Measurements from ENCODE around the gene C1orf159. TPM values are rescaled to one million over a fixed set of nuclear protein-coding genes. Genes with fewer than 3 reads are reported as not detected.

Gene C1orf159
- total and polyA plus RNA-seq, 4 donors = 3.9 to 7.0 (median 4.7) TPM

DNA sequence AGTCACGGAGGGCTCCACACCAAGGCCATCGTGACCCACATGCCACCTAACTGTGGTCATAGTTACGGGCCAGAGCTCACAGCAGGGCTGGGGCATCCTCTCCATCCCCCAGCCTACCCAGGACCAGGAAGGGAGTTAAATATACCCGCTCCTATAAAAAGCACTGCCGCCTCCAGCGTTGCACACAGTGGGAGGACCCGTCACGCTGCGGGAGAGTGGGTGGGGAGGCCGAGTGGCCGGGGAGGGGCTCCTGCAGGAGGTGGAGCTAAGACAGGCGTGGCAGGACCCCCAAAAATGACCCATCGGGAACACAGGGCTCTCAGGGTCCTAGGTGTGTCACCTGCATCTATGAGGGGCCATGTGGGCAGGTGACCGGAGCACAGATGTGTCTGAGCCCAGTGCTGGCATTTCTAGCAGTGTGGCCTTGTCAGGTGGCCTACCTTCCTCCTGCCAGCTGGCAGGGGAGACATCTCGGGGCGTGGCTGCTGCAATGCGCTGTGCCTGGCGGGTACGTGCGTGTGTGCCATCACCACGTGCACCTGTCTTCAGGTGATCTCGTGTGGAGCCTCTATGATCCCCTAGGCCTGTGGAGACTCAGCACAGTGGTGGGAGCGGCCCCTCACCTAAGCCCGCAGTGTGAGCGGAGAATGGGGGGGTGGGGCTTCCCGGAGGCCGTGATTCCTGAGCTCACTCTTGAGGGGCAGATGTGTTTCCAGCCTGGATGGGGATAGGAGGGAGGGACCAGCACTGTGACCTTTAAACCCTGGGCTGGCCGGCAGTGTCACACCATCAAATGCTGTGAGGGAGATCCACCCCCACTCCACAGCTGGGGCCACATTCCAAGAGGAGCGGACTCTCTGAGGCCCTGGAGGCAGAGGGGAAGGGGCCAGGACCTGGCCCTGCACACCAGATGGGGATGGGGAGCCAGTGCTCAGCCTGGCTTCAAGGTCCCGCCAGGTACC lies 78.2 kb downstream of the C1orf159 start:
- DNase-seq (ENCODE audit: low spot score) = no peak
- WGBS = 82% methylated on average over 30 of the region's 30 CpGs
- Histone ChIP-seq H3K9ac (ENCODE audit: low read depth in 1 of 2, low read length in 2 of 2) (no peak overlapping the region), H3K9me3 (ENCODE audit: control insufficient read depth in 4 of 4, low read length in 3 of 4) (no peaks in the 10 kb centered on the region), H3K27me3 (ENCODE audit: control insufficient read depth in 4 of 4, insufficient read depth in 4 of 4, low read length in 3 of 4) (peaks cover 0 to 3% (median 0%) of the 10 kb centered on the region in 4 donors), H3K36me3 (ENCODE audit: control insufficient read depth in 4 of 4, insufficient read depth in 3 of 4, low read depth in 1 of 4, low read length in 3 of 4) (no peaks in the 10 kb centered on the region), H3K4me3 (ENCODE audit: low read depth in 1 of 3, low read length in 3 of 3) (no peak overlapping the region), H3K27ac (ENCODE audit: low read depth in 1 of 2, low read length in 2 of 2) (no peak overlapping the region), H3K4me1 (ENCODE audit: control insufficient read depth in 4 of 4, insufficient read depth in 4 of 4, low read length in 3 of 4) (peaks cover 9 to 21% (median 18%) of the 10 kb centered on the region in 4 donors)
- TF ChIP-seq SP1 (IDR thresholded peaks at IDR 0.05) (no peak), HNF4A (conservative IDR thresholded peaks at IDR 0.05) (peak in 1 of 2 donors; percentile 15)

DNA sequence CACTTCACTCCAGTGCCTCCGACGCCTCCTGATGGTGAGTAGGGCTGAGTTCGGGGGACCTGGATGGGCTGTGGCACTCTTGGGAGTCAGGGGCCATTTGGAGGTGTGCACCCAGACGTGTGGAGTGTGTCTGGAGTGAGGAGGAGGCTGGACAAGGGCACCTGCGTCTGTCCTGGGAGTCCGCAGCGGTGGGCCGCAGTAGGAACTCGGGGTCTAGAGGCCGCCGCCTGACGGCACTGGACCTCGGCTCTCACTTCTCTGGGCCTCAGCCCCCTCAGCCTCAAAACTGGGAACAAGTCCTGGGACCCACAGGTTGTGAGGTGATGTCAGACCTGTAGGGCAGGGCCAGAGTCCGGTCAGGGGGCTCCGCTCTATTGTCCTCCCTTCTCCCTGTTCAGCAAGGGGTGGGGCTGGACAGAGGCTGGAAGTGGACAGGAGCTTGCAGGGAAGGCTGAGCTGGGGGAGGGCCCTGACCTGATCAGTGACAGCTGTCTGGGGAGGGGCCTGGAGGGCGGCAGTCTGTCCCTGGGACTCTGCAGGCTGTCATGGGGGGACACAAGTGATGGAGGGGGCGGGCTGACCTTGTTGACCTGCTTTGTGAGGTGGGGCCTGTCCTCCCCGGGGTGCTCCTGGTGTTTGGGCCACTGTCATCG lies 80.5 kb downstream of the C1orf159 start:
- 96% methylated on average over 19 of the region's 19 CpGs for WGBS
- Histone ChIP-seq H3K4me3 (ENCODE audit: low read depth in 1 of 3, low read length in 3 of 3) (no peak overlapping the region), H3K9ac (ENCODE audit: low read depth in 1 of 2, low read length in 2 of 2) (no peak overlapping the region), H3K27me3 (ENCODE audit: control insufficient read depth in 4 of 4, insufficient read depth in 4 of 4, low read length in 3 of 4) (peaks cover 0 to 3% (median 1%) of the 10 kb centered on the region in 4 donors), H3K36me3 (ENCODE audit: control insufficient read depth in 4 of 4, insufficient read depth in 3 of 4, low read depth in 1 of 4, low read length in 3 of 4) (no peaks in the 10 kb centered on the region), H3K4me1 (ENCODE audit: control insufficient read depth in 4 of 4, insufficient read depth in 4 of 4, low read length in 3 of 4) (peaks cover 12 to 22% (median 20%) of the 10 kb centered on the region in 4 donors), H3K9me3 (ENCODE audit: control insufficient read depth in 4 of 4, low read length in 3 of 4) (no peaks in the 10 kb centered on the region), H3K27ac (ENCODE audit: low read depth in 1 of 2, low read length in 2 of 2) (no peak overlapping the region)
- TF ChIP-seq RAD21 (IDR thresholded peaks at IDR 0.05) (no peak), GABPA (IDR thresholded peaks at IDR 0.05 in 1 of 2, conservative IDR thresholded peaks at IDR 0.05 in 1 of 2) (no peak), HNF4A (conservative IDR thresholded peaks at IDR 0.05) (no peak), NR2F2 (IDR thresholded peaks at IDR 0.05) (no peak), RXRA (IDR thresholded peaks at IDR 0.05) (no peak), TAF1 (conservative IDR thresholded peaks at IDR 0.05) (no peak), FOXA1 (IDR thresholded peaks at IDR 0.05) (no peak)
- TF ChIP-seq, protein P1, sequence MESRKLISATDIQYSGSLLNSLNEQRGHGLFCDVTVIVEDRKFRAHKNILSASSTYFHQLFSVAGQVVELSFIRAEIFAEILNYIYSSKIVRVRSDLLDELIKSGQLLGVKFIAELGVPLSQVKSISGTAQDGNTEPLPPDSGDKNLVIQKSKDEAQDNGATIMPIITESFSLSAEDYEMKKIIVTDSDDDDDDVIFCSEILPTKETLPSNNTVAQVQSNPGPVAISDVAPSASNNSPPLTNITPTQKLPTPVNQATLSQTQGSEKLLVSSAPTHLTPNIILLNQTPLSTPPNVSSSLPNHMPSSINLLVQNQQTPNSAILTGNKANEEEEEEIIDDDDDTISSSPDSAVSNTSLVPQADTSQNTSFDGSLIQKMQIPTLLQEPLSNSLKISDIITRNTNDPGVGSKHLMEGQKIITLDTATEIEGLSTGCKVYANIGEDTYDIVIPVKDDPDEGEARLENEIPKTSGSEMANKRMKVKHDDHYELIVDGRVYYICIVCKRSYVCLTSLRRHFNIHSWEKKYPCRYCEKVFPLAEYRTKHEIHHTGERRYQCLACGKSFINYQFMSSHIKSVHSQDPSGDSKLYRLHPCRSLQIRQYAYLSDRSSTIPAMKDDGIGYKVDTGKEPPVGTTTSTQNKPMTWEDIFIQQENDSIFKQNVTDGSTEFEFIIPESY (IDR thresholded peaks at IDR 0.05) = no peak
- DNase-seq (ENCODE audit: low spot score) = no peak

DNA sequence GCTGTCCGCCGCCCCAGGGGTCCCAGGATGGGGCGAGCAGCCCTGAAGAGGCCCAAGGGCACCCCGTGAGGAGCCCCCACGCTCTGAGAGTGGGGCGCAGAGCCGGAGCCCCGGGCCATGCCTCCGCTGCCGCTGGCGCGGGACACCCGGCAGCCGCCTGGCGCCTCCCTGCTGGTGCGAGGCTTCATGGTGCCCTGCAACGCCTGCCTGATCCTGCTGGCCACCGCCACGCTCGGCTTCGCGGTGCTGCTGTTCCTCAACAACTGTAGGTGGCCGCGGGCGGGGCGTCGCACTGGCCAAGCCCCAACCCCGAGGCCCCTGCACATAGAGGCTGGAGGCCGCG lies 81.5 kb downstream of the C1orf159 start:
- H3K4me3 ChIP-seq (ENCODE audit: low read depth in 1 of 3, low read length in 3 of 3) = no peak overlapping the region
- TF ChIP-seq, protein P2, sequence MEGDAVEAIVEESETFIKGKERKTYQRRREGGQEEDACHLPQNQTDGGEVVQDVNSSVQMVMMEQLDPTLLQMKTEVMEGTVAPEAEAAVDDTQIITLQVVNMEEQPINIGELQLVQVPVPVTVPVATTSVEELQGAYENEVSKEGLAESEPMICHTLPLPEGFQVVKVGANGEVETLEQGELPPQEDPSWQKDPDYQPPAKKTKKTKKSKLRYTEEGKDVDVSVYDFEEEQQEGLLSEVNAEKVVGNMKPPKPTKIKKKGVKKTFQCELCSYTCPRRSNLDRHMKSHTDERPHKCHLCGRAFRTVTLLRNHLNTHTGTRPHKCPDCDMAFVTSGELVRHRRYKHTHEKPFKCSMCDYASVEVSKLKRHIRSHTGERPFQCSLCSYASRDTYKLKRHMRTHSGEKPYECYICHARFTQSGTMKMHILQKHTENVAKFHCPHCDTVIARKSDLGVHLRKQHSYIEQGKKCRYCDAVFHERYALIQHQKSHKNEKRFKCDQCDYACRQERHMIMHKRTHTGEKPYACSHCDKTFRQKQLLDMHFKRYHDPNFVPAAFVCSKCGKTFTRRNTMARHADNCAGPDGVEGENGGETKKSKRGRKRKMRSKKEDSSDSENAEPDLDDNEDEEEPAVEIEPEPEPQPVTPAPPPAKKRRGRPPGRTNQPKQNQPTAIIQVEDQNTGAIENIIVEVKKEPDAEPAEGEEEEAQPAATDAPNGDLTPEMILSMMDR (IDR thresholded peaks at IDR 0.05; ENCODE audit: low read depth, low read length, missing input control) = no peak
- TF ChIP-seq YY1 (IDR thresholded peaks at IDR 0.05) (no peak), JUND (IDR thresholded peaks at IDR 0.05) (no peak), EGR1 (IDR thresholded peaks at IDR 0.05; ENCODE audit: low read depth in 2 of 2) (no peak), SP1 (IDR thresholded peaks at IDR 0.05) (no peak), FOXA2 (IDR thresholded peaks at IDR 0.05) (no peak), TAF1 (conservative IDR thresholded peaks at IDR 0.05) (no peak), GABPA (IDR thresholded peaks at IDR 0.05 in 1 of 2, conservative IDR thresholded peaks at IDR 0.05 in 1 of 2) (no peak)
- TF ChIP-seq, protein P1 (IDR thresholded peaks at IDR 0.05) = no peak
- TF ChIP-seq, protein P3, sequence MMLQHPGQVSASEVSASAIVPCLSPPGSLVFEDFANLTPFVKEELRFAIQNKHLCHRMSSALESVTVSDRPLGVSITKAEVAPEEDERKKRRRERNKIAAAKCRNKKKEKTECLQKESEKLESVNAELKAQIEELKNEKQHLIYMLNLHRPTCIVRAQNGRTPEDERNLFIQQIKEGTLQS (IDR thresholded peaks at IDR 0.05) = no peak
- TF ChIP-seq, protein P4, sequence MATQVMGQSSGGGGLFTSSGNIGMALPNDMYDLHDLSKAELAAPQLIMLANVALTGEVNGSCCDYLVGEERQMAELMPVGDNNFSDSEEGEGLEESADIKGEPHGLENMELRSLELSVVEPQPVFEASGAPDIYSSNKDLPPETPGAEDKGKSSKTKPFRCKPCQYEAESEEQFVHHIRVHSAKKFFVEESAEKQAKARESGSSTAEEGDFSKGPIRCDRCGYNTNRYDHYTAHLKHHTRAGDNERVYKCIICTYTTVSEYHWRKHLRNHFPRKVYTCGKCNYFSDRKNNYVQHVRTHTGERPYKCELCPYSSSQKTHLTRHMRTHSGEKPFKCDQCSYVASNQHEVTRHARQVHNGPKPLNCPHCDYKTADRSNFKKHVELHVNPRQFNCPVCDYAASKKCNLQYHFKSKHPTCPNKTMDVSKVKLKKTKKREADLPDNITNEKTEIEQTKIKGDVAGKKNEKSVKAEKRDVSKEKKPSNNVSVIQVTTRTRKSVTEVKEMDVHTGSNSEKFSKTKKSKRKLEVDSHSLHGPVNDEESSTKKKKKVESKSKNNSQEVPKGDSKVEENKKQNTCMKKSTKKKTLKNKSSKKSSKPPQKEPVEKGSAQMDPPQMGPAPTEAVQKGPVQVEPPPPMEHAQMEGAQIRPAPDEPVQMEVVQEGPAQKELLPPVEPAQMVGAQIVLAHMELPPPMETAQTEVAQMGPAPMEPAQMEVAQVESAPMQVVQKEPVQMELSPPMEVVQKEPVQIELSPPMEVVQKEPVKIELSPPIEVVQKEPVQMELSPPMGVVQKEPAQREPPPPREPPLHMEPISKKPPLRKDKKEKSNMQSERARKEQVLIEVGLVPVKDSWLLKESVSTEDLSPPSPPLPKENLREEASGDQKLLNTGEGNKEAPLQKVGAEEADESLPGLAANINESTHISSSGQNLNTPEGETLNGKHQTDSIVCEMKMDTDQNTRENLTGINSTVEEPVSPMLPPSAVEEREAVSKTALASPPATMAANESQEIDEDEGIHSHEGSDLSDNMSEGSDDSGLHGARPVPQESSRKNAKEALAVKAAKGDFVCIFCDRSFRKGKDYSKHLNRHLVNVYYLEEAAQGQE (IDR thresholded peaks at IDR 0.05) = no peak

More for the DNA sequence above, 81.5 kb downstream of the C1orf159 start:
- H3K4me1 ChIP-seq (ENCODE audit: control insufficient read depth in 4 of 4, insufficient read depth in 4 of 4, low read length in 3 of 4) = peaks cover 4 to 16% (median 12%) of the 10 kb centered on the region in 4 donors
- WGBS = 85% methylated on average over 30 of the region's 30 CpGs
- peaks cover 0 to 3% (median 1%) of the 10 kb centered on the region in 4 donors for H3K27me3 ChIP-seq (ENCODE audit: control insufficient read depth in 4 of 4, insufficient read depth in 4 of 4, low read length in 3 of 4)
- H3K9me3 ChIP-seq (ENCODE audit: control insufficient read depth in 4 of 4, low read length in 3 of 4) = no peaks in the 10 kb centered on the region
- no peak for DNase-seq (ENCODE audit: low spot score)
- H3K27ac ChIP-seq (ENCODE audit: low read depth in 1 of 2, low read length in 2 of 2) = no peak overlapping the region
- H3K9ac ChIP-seq (ENCODE audit: low read depth in 1 of 2, low read length in 2 of 2) = no peak overlapping the region
- H3K36me3 ChIP-seq (ENCODE audit: control insufficient read depth in 4 of 4, insufficient read depth in 3 of 4, low read depth in 1 of 4, low read length in 3 of 4) = no peaks in the 10 kb centered on the region

All from liver (tissue), 9 donors.